Stomach (tissue), 4 donors: ENCODE results near the gene CLRN1.

Experiments
- EP300 ChIP-seq: sonication (generic); formaldehyde crosslinking; IDR thresholded peaks from one replicate; pipeline ENCODE4 v1.6.1; 2017; ENCODE audit warnings: antibody characterized with exemption
- POLR2A ChIP-seq, 4 donors: fragments of 450-650 bp; IDR thresholded peaks; one replicate each; pipeline ENCODE4 v1.6.1; 2016; ENCODE audit warnings: antibody characterized with exemption in 4 of 4, control low read depth in 2 of 4, mild to moderate bottlenecking in 1 of 4, moderate library complexity in 1 of 4

GRCh38 chr3:150887031-150887430 is 85.5 kb downstream of the CLRN1 start:
- TF ChIP-seq POLR2A (IDR thresholded peaks at IDR 0.05) (no peak), EP300 (no peak)
